Measurements from ENCODE around the gene TRIM38. TPM values are rescaled to one million over a fixed set of nuclear protein-coding genes. Genes with fewer than 3 reads are reported as not detected.
"Not testable (repeated sequence)": the region's sequence is repeated elsewhere in the genome, so short reads cannot be mapped to it uniquely, and the experiment has no call there.

Gene TRIM38
- total RNA-seq, 1 donor from 2014 or later, result 15.8 TPM

DNA sequence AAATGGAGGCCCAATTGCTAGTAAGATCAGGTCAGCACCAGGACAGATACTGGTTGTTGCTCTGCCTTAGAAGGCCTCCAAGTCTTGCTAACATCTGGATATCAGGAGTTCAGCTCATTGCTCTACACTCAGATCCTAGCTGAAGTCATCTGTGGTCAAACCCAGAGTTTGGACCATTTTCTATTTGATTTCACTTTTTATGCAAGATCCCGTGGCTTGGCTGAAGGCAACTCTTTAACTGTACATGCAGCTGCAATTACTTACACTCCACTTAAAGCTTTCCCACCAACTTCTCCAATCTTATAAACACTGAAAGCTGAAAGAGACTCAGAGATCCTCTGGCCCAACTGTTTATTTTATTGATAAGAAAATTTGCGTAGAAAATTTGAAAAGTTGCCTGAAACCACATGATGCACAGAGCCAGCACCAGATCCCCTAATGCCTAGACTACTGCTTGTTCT is 34.8 kb upstream of the TRIM38 start:
- no peak for DNase-seq (ENCODE audit: low spot score in 2 of 2, unreplicated experiment in 2 of 2)
- Mint-ChIP-seq H3K36me3 (no peaks in the 10 kb centered on the region), H3K27me3 (ENCODE audit: low read depth) (peaks cover 36% of the 10 kb centered on the region), H3K4me3 (no peak overlapping the region), H3K27ac (no peak overlapping the region), H3K9me3 (no peaks in the 10 kb centered on the region), H3K4me1 (peaks cover 7% of the 10 kb centered on the region)
- TF ChIP-seq, protein P1, sequence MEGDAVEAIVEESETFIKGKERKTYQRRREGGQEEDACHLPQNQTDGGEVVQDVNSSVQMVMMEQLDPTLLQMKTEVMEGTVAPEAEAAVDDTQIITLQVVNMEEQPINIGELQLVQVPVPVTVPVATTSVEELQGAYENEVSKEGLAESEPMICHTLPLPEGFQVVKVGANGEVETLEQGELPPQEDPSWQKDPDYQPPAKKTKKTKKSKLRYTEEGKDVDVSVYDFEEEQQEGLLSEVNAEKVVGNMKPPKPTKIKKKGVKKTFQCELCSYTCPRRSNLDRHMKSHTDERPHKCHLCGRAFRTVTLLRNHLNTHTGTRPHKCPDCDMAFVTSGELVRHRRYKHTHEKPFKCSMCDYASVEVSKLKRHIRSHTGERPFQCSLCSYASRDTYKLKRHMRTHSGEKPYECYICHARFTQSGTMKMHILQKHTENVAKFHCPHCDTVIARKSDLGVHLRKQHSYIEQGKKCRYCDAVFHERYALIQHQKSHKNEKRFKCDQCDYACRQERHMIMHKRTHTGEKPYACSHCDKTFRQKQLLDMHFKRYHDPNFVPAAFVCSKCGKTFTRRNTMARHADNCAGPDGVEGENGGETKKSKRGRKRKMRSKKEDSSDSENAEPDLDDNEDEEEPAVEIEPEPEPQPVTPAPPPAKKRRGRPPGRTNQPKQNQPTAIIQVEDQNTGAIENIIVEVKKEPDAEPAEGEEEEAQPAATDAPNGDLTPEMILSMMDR (IDR thresholded peaks at IDR 0.05; ENCODE audit: unreplicated experiment), result no peak

DNA sequence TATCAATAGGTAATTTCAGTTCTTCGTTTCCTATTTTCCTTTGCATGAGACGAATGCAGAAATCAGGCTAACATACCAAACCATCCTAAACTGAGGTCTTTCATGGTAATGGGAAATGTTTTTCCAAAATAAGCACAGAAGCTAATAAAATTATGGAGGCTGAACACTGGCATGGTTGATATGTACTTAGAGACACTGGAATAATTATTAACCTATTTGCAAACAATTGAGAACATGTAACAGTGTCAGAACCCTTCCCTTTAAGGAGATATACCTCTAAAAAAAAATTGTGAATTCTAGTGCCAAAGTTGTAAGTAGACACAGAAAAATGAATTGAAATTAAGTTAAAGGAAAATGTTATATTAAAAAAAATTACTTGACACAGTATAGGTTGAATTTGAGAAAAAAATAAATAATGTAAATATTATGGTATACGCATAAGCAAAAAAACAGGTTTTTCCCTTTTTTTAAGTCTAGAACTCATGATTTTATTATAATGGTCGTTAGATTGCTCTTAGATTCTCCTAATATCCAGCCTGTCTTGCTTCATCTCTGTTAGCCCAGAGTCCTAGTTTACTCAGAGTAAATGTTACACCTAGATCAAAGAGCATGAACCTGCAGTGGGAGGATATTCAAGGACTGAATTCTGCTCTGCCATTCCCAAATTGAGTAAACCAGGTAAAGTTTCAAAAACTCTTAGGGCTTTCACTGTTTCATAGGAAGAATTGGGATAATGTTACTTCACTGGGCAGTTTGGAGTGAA is 33.9 kb upstream of the TRIM38 start:
- TF ChIP-seq, protein P1 (IDR thresholded peaks at IDR 0.05; ENCODE audit: unreplicated experiment), result no peak
- Mint-ChIP-seq H3K9me3 (no peaks in the 10 kb centered on the region), H3K4me1 (peaks cover 7% of the 10 kb centered on the region), H3K36me3 (no peaks in the 10 kb centered on the region), H3K4me3 (no peak overlapping the region), H3K27me3 (ENCODE audit: low read depth) (peaks cover 36% of the 10 kb centered on the region), H3K27ac (no peak overlapping the region)
- DNase-seq (ENCODE audit: low spot score in 2 of 2, unreplicated experiment in 2 of 2), result no peak

DNA sequence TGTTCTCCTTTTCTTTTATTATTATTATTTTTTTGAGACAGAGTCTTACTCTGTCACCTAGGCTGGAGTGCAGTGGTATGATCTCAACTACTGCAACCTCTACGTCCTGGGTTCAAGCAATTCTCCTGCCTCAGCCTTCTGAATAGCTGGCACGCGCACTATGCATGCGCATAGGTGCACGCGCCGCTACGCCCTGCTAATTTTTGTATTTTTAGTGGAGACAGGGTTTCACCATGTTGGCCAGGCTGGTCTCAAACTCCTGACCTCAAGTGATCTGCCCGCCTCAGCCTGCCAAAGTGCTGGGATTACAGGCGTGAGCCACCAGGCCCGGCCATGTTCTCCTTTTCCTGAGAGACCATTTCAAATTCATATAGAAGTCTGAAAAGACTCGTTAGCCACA is 32.8 kb upstream of the TRIM38 start:
- H3K9me3 Mint-ChIP-seq; H3K4me1 Mint-ChIP-seq; H3K36me3 Mint-ChIP-seq; DNase-seq (ENCODE audit: low spot score in 2 of 2, unreplicated experiment in 2 of 2); H3K27ac Mint-ChIP-seq; H3K4me3 Mint-ChIP-seq: not testable (repeated sequence)
- peaks cover 33% of the 10 kb centered on the region for H3K27me3 Mint-ChIP-seq (ENCODE audit: low read depth)

DNA sequence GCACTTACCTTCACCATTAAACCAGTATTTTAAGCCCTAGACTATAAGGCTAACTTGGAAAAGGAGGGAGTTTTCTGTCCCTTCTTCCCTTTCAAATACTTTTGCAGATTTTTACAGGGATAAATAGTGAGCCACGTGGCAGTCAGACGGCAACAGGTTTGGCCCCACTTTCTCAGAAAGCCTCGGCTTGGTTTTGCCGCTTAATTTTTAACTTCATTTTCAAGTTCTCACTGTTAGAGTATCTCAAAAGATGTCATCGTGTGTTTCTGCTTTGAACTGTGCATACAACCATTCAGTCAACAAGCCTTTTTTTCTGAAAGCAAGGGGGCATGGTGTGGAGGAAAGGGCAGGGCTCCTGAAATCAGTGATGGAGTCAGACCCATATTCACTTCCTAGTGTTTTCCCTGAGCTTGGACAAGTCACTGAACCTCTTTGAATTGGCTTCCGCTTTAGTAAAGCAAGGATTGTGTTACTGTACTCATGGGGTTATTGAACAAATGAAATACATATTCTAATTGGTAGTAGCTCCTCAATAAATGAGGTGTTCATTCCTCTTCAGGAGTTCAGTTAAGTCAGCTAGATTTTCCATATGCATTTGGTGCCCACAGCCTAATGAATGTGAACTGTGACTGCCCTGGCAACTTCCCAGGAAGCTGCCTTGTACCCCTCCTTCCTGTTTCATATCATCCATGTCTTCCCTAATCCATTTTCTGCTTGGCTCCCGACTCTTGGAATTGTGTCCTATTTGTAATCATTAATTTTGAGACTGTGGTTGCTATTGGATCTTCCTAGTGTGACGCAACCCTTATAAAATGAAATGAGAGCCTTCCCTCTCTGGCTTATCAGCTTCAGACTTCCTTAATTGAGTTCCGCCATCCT is 31.8 kb upstream of the TRIM38 start, which contains the start of gene SLC17A2:
SLC17A2 (minus strand) TSS at position 160 of the 879 bp plus-strand sequence. CDS start 4,895 bp downstream, outside the sequence.
- TF ChIP-seq, protein P1 (IDR thresholded peaks at IDR 0.05; ENCODE audit: unreplicated experiment), result no peak
- no peak within 1 kb of the TSS for H3K4me3 Mint-ChIP-seq
- no peak within 1 kb of the TSS for H3K27ac Mint-ChIP-seq
- H3K9me3 Mint-ChIP-seq, result no peaks in the 10 kb centered on the region
- H3K27me3 Mint-ChIP-seq (ENCODE audit: low read depth), result peaks cover 33% of the 10 kb centered on the region
- H3K36me3 Mint-ChIP-seq, result no peaks in the 10 kb centered on the region
- no peak for DNase-seq (ENCODE audit: low spot score in 2 of 2, unreplicated experiment in 2 of 2)
- peaks cover 3% of the 10 kb centered on the region for H3K4me1 Mint-ChIP-seq

DNA sequence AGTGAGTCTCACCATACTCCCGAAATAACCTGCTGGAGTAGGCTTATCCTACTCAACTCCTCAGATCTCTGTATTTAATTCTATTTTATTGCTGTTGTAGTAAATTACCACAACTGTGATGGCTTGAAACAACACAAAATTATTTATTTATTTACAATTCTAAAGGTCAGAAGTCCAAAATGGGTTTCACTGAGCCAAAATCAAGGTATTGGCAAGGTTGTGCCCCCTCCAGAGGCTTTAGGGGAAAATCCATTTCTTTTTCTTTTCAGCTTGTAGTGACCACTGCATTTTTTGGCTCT is 31.2 kb upstream of the TRIM38 start:
- Mint-ChIP-seq H3K4me3 (no peak overlapping the region), H3K27me3 (ENCODE audit: low read depth) (peaks cover 33% of the 10 kb centered on the region), H3K9me3 (no peaks in the 10 kb centered on the region), H3K27ac (no peak overlapping the region), H3K4me1 (no peaks in the 10 kb centered on the region), H3K36me3 (no peaks in the 10 kb centered on the region)
- TF ChIP-seq, protein P1 (IDR thresholded peaks at IDR 0.05; ENCODE audit: unreplicated experiment), result no peak
- DNase-seq (ENCODE audit: low spot score in 2 of 2, unreplicated experiment in 2 of 2), result no peak

DNA sequence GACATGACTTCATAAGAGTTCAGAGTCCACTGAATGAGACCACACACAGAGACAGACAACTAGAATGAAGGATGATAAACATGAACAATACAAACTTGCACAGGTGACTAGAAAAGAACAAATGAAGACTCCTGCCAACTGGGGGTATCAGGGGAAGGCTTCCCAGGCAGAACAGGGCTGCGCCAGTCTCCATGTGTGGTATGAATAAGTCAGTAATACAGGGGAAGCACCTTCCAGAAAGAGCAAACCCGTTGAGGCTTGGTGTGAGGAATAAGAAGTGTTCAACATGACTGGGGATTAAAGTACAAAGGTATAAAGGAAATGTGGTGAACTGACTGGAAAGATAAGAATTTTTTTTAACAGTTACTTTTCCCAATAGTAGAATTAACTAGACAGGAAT is 28.4 kb upstream of the TRIM38 start:
- peaks cover 5% of the 10 kb centered on the region for H3K4me1 Mint-ChIP-seq
- H3K4me3 Mint-ChIP-seq, result no peak overlapping the region
- H3K36me3 Mint-ChIP-seq, result no peaks in the 10 kb centered on the region
- H3K27me3 Mint-ChIP-seq (ENCODE audit: low read depth), result peaks cover 29% of the 10 kb centered on the region
- H3K9me3 Mint-ChIP-seq, result peaks cover 1% of the 10 kb centered on the region
- no peak overlapping the region for H3K27ac Mint-ChIP-seq
- DNase-seq (ENCODE audit: low spot score in 2 of 2, unreplicated experiment in 2 of 2), result no peak
- TF ChIP-seq, protein P1 (IDR thresholded peaks at IDR 0.05; ENCODE audit: unreplicated experiment), result no peak
